Lung (tissue), 12 donors: ENCODE measurements around the gene DUS3L. TPM values are rescaled to one million over a fixed set of nuclear protein-coding genes. Genes with fewer than 3 reads are reported as not detected.

Experiments used
- ATAC-seq: fragments of 200-7000 bp; cut with Tn5 transposase; one replicate; pipeline ENCODE4 v1.9.1; 2020; ENCODE audit warnings: moderate number of reproducible peaks; ENCODE audit not compliant: insufficient read depth, low FRiP score
- DNase-seq, 3 donors: peaks; one replicate each; pipeline ENCODE4 v3.0.0-alpha.2; 2013 to 2017
- H3K27ac ChIP-seq, 2 donors: one replicate each; pipeline ENCODE4 v1.5.1; 2013; ENCODE audit warnings: mild to moderate bottlenecking in 2 of 2, moderate library complexity in 2 of 2, control low read depth in 1 of 2, inconsistent platforms in 1 of 2, low read depth in 1 of 2, low read length in 1 of 2
- H3K27me3 ChIP-seq, 3 donors: one replicate each; pipeline ENCODE4 v1.5.1; 2013; ENCODE audit warnings: low read length in 2 of 3; ENCODE audit not compliant: control insufficient read depth in 3 of 3, insufficient read depth in 3 of 3
- H3K36me3 ChIP-seq, 4 donors: one replicate each; pipeline ENCODE4 v1.5.1; 2013; ENCODE audit warnings: low read length in 4 of 4, mild to moderate bottlenecking in 1 of 4, moderate library complexity in 1 of 4; ENCODE audit not compliant: control insufficient read depth in 4 of 4, insufficient read depth in 4 of 4
- H3K4me1 ChIP-seq, 5 donors: one replicate each; pipeline ENCODE4 v1.5.1; 2013; ENCODE audit warnings: low read length in 5 of 5, mild to moderate bottlenecking in 2 of 5, moderate library complexity in 1 of 5; ENCODE audit not compliant: control insufficient read depth in 5 of 5, insufficient read depth in 5 of 5
- H3K4me3 ChIP-seq: one replicate; pipeline ENCODE4 v1.5.1; 2013; ENCODE audit warnings: mild to moderate bottlenecking, control low read depth, moderate library complexity
- H3K9ac ChIP-seq, 2 donors: one replicate each; pipeline ENCODE4 v1.5.1; 2013; ENCODE audit warnings: low read length in 2 of 2, control low read depth in 1 of 2; ENCODE audit not compliant: insufficient read depth in 1 of 2
- H3K9me3 ChIP-seq, 4 donors: one replicate each; pipeline ENCODE4 v1.5.1; 2013; ENCODE audit warnings: low read length in 3 of 4, mild to moderate bottlenecking in 1 of 4, moderate library complexity in 1 of 4; ENCODE audit not compliant: control insufficient read depth in 4 of 4, insufficient read depth in 3 of 4
- CTCF ChIP-seq: IDR thresholded peaks from 2 replicates; pipeline ENCODE4 v1.5.1; 2012; ENCODE audit warnings: mild to moderate bottlenecking; ENCODE audit errors: control extremely low read depth, extremely low read depth
- whole genome bisulfite sequencing, 2 donors: extraction: QIAGEN DNeasy Blood & Tissue Kit; methylation state at CpG; one replicate each; pipeline ENCODE4 v1.1.7; 2013; 5-methylcytosine and 5-hydroxymethylcytosine counted together
- polyA plus RNA-seq, 2 donors: library from polyadenylated mRNA; stranded (reverse); fragments of 200-250 nt; gene quantifications; one replicate each; pipeline ENCODE4 v1.2.1, GENCODE V29; 2013
- total RNA-seq, 2 donors: library from RNA; depleted of rRNA in 1 of 2; stranded (reverse); fragments of >200 nt in 1 of 2; gene quantifications; one replicate each; pipeline ENCODE4 v1.2.1, GENCODE V29; 2014 to 2021
- donor health status: control.
- donor health status: control.
- donor health status: Bipolar disorder and iron deficiency.
- donor health status: healthy.
- donor health status: DM: yes; HTN: yes; CAD: no.

Gene DUS3L
- total and polyA plus RNA-seq, 4 donors = 18.5 to 47.0 (median 36.7) TPM

DNA sequence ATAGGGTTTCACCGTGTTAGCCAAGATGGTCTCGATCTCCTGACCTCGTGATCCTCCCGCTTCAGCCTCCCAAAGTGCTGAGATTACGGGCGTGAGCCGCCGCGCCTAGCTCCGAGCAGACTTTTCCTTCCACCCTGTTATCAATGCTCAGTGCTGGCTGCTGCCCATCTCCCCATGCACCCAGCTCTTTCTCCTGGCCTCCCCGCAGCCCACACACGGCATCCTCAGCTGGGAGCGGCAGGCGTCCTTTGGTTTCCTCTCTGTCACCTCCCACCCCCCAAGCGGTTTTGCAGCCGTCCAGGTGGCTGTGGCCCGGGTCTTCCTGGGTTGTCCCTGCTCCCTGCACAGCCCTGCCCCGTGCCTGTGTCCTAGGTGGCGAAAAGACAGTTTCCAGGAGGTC is 18.5 kb downstream of the DUS3L start:
- ATAC-seq (no peak), DNase-seq (no peak)
- Histone ChIP-seq H3K4me1 (no peaks in the 10 kb centered on the region), H3K27me3 (no peaks in the 10 kb centered on the region), H3K27ac (no peak overlapping the region), H3K9ac (no peak overlapping the region), H3K36me3 (no peaks in the 10 kb centered on the region), H3K9me3 (no peaks in the 10 kb centered on the region), H3K4me3 (no peak overlapping the region)
- TF ChIP-seq CTCF = no peak
- 78 to 83% methylated on average over 19 of the region's 19 CpGs for WGBS, 2 donors

GRCh38 chr19:5767949-5768348 is 23.0 kb downstream of the DUS3L start:
- WGBS, 2 donors = 92 to 93% methylated on average over 10 of the region's 10 CpGs
- DNase-seq = no peak
- H3K27ac ChIP-seq = no peak overlapping the region
- no peaks in the 10 kb centered on the region for H3K27me3 ChIP-seq
- H3K9ac ChIP-seq = no peak overlapping the region
- no peak for ATAC-seq
- no peaks in the 10 kb centered on the region for H3K4me1 ChIP-seq
- no peak overlapping the region for H3K4me3 ChIP-seq
- H3K9me3 ChIP-seq = peaks cover 0 to 2% (median 0%) of the 10 kb centered on the region in 4 donors
- no peak for TF ChIP-seq CTCF
- H3K36me3 ChIP-seq = no peaks in the 10 kb centered on the region

GRCh38 chr19:5765220-5765619 is 25.7 kb downstream of the DUS3L start:
- H3K9ac ChIP-seq = no peak overlapping the region

More at GRCh38 chr19:5765220-5765619, 25.7 kb downstream of the DUS3L start:
- no peak overlapping the region for H3K4me3 ChIP-seq
- no peaks in the 10 kb centered on the region for H3K4me1 ChIP-seq
- H3K9me3 ChIP-seq = peaks cover 0 to 2% (median 0%) of the 10 kb centered on the region in 4 donors
- H3K27me3 ChIP-seq = no peaks in the 10 kb centered on the region
- H3K27ac ChIP-seq = no peak overlapping the region
- ATAC-seq (no peak), DNase-seq (no peak)
- no peak for TF ChIP-seq CTCF
- WGBS, 2 donors = 92 to 94% methylated on average over 3 of the region's 3 CpGs
- no peaks in the 10 kb centered on the region for H3K36me3 ChIP-seq
